ENCODE results near the gene TMEM35A. TPM values are rescaled to one million over a fixed set of nuclear protein-coding genes. Genes with fewer than 3 reads are reported as not detected.

TMEM35A gene, protein sequence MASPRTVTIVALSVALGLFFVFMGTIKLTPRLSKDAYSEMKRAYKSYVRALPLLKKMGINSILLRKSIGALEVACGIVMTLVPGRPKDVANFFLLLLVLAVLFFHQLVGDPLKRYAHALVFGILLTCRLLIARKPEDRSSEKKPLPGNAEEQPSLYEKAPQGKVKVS
- total RNA-seq, result 1.5 TPM
- long read RNA-seq, result 0 reads

- H3K27ac ChIP-seq, result no peak within 1 kb of the TSS
- DNase-seq, result no peak
- H3K4me1 ChIP-seq, result no peaks in the 10 kb centered on the region
- H3K9me3 ChIP-seq, result no peaks in the 10 kb centered on the region
- peak in 1 of 2 donors; percentile 11 for ATAC-seq
- TF ChIP-seq, protein P1, sequence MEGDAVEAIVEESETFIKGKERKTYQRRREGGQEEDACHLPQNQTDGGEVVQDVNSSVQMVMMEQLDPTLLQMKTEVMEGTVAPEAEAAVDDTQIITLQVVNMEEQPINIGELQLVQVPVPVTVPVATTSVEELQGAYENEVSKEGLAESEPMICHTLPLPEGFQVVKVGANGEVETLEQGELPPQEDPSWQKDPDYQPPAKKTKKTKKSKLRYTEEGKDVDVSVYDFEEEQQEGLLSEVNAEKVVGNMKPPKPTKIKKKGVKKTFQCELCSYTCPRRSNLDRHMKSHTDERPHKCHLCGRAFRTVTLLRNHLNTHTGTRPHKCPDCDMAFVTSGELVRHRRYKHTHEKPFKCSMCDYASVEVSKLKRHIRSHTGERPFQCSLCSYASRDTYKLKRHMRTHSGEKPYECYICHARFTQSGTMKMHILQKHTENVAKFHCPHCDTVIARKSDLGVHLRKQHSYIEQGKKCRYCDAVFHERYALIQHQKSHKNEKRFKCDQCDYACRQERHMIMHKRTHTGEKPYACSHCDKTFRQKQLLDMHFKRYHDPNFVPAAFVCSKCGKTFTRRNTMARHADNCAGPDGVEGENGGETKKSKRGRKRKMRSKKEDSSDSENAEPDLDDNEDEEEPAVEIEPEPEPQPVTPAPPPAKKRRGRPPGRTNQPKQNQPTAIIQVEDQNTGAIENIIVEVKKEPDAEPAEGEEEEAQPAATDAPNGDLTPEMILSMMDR (IDR thresholded peaks at IDR 0.05), result no peak
- H3K27me3 ChIP-seq (ENCODE audit: low read depth), result no peaks in the 10 kb centered on the region
- intact Hi-C loops (cut with DNase I), result no loop called here
- no peaks in the 10 kb centered on the region for H3K36me3 ChIP-seq
- peak within 1 kb of the TSS; percentile 46 for H3K4me3 ChIP-seq
Measured at GRCh38 chrX:101078716-101079598, at the start of gene TMEM35A. TSS of gene TMEM35A (plus strand) at chrX:101078879. CDS start at chrX:101079003, 124 bp downstream.

DNA sequence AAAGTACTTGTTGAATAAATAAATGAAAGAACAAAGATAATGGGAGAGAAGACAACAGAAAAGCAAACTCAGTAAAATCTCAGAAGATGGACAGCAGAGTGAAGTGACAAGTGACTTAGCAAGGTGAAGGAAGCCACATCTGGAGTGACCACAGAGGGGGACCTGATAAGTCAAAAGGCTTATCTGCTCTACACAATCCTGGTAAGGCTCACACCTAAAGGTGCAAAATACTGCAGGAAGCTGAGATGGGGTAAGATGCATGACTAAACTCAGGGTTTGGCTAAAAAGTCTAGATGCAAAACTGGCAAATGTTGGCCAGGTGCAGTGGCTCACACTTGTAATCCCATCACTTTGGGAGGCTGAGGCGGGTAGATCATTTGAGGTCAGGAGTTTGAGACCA lies 49.0 kb upstream of the TMEM35A start:
- TF ChIP-seq, protein P1 (IDR thresholded peaks at IDR 0.05), result no peak
- Histone ChIP-seq H3K27ac (no peak overlapping the region), H3K36me3 (peaks cover 37% of the 10 kb centered on the region), H3K4me3 (no peak overlapping the region), H3K9me3 (no peaks in the 10 kb centered on the region), H3K27me3 (ENCODE audit: low read depth) (no peaks in the 10 kb centered on the region), H3K4me1 (no peaks in the 10 kb centered on the region)
- no peak for ATAC-seq
- intact Hi-C loops (cut with DNase I), result no loop called here
- no peak for DNase-seq

DNA sequence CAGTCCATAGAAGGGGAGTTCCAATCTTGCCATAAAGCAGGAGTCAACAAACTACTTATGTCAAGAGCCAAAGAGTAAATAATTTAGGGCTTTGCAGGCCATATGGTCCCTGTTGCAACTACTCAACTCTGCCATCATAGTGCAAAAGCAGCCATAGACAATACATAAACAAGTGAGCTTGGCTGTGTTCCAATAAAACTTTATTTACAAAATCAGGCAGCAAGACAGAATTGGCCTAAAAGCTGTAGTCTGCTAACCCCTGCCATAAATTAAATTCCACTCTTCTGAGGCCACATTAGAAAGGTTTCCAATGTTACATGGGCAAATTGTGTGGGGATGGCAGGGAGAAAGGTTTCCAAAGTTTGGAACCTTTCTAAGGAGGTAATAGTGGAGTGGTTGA lies 41.4 kb upstream of the TMEM35A start:
- no peaks in the 10 kb centered on the region for H3K4me1 ChIP-seq
- H3K4me3 ChIP-seq, result no peak overlapping the region
- H3K27me3 ChIP-seq (ENCODE audit: low read depth), result no peaks in the 10 kb centered on the region
- H3K9me3 ChIP-seq, result no peaks in the 10 kb centered on the region
- DNase-seq (no peak), ATAC-seq (no peak)
- peaks cover 62% of the 10 kb centered on the region for H3K36me3 ChIP-seq
- TF ChIP-seq, protein P1 (IDR thresholded peaks at IDR 0.05), result no peak
- no peak overlapping the region for H3K27ac ChIP-seq
- intact Hi-C loops (cut with DNase I), result no loop called here

DNA sequence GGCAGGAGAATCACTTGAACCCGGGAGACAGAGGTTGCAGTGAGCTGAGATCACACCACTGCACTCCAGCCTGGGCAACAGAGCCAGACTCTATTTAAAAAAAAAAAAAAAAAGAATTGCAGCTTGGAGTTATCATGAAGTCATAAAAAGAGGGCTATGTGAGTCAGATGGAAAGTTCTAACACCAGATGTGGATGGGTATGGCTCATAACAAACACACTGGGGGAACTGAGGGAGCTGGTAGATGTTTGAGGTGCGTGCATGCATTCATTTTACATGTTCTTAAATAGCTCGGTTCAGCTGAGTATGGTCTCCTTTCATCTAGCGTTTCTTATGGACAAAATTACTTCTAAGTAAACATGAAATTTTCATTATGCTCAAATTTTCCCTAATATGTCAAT lies 38.5 kb upstream of the TMEM35A start:
- Histone ChIP-seq H3K4me1 (no peaks in the 10 kb centered on the region), H3K27me3 (ENCODE audit: low read depth) (no peaks in the 10 kb centered on the region), H3K36me3 (peaks cover 49% of the 10 kb centered on the region), H3K9me3 (no peaks in the 10 kb centered on the region), H3K27ac (no peak overlapping the region), H3K4me3 (no peak overlapping the region)
- ATAC-seq (no peak), DNase-seq (no peak)
- intact Hi-C loops (cut with DNase I), result no loop called here
- TF ChIP-seq, protein P1 (IDR thresholded peaks at IDR 0.05), result no peak

DNA sequence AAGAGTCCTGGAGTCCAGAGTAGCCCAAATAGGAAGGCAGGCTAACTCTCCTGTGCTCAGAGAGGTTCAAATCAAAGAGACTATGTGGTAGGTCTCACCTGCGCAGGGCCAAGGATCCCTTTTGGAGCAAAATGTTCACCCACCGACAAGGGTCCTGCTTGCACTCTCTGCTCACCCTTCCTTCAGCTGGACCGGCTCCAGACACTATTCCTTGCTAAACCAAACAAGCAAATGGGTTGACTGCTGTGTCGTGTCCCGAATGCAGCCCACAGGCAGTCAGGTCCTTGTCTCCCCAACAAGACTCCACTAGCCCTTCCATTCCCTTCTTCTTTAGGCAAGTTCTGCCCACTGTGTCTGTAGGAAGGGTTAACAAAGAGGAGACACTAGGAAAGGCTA lies 27.5 kb upstream of the TMEM35A start:
- ATAC-seq, result no peak

More for the DNA sequence above, 27.5 kb upstream of the TMEM35A start:
- TF ChIP-seq, protein P1 (IDR thresholded peaks at IDR 0.05), result no peak
- Histone ChIP-seq H3K36me3 (no peaks in the 10 kb centered on the region), H3K27ac (peak overlapping the region; percentile 90), H3K27me3 (ENCODE audit: low read depth) (no peaks in the 10 kb centered on the region), H3K4me1 (peaks cover 6% of the 10 kb centered on the region), H3K4me3 (peak overlapping the region; percentile 65), H3K9me3 (no peaks in the 10 kb centered on the region)
- DNase-seq, result no peak
- intact Hi-C loops (cut with DNase I), result no loop called here
